AG10803 (cell line): ENCODE data around the gene SPECC1L.

Experiments used
- DNase-seq: peaks from one replicate; pipeline ENCODE4 v3.0.0; 2010; ENCODE audit warnings: low read depth
- H3K4me3 ChIP-seq: 2 replicates; pipeline ENCODE4 v1.5.1; 2011; ENCODE audit warnings: mild to moderate bottlenecking, low read length, control low read depth
- TF ChIP-seq, protein P1 (sequence below): conservative IDR thresholded peaks from 2 replicates; pipeline ENCODE4 v1.5.1; 2011; ENCODE audit warnings: mild to moderate bottlenecking, low read length, control low read depth, inconsistent platforms

Gene SPECC1L

DNA sequence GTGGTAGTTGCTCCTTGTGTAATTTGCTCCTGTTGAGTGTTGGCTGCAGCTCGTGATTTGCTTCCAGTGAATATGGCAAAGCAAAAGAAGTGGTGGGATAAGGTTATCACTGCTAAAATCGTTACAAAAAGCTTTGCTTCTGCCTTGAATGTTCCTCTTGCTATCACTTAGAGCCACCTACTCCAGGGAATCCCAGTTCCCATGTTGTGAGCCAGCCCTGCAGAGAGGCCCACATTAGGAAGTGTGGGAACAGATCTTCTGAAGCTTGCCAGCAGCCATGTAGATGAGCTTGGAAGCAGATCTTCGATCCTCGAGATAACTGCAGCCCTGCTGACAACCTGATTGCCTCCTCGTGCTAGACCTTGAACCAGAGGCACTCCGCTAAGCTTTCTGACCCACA is 71.0 kb downstream of the SPECC1L start:
- DNase-seq, result no peak
- TF ChIP-seq, protein P1, sequence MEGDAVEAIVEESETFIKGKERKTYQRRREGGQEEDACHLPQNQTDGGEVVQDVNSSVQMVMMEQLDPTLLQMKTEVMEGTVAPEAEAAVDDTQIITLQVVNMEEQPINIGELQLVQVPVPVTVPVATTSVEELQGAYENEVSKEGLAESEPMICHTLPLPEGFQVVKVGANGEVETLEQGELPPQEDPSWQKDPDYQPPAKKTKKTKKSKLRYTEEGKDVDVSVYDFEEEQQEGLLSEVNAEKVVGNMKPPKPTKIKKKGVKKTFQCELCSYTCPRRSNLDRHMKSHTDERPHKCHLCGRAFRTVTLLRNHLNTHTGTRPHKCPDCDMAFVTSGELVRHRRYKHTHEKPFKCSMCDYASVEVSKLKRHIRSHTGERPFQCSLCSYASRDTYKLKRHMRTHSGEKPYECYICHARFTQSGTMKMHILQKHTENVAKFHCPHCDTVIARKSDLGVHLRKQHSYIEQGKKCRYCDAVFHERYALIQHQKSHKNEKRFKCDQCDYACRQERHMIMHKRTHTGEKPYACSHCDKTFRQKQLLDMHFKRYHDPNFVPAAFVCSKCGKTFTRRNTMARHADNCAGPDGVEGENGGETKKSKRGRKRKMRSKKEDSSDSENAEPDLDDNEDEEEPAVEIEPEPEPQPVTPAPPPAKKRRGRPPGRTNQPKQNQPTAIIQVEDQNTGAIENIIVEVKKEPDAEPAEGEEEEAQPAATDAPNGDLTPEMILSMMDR, result no peak
- no peak overlapping the region for H3K4me3 ChIP-seq

DNA sequence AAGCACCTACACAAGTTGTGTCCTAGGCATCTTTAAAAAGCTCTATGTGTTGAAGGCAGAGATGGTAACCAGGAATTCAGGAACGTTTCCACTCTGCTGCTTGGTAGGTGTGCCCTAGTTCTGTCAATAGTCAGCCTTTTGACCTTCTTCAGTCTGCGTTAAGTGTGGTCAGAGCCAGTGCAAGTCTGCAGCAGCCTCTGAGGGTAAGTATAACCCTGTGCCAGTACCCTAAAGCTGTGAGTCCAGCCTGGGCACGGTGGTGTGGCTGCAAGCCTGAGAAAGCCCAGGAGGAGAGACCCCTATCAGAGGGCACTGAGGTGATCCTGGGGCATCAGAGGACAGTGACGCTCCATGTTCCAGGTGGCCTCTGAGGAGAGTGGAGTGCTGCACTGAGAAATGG is 80.0 kb downstream of the SPECC1L start:
- TF ChIP-seq, protein P1, result no peak
- no peak overlapping the region for H3K4me3 ChIP-seq
- no peak for DNase-seq

DNA sequence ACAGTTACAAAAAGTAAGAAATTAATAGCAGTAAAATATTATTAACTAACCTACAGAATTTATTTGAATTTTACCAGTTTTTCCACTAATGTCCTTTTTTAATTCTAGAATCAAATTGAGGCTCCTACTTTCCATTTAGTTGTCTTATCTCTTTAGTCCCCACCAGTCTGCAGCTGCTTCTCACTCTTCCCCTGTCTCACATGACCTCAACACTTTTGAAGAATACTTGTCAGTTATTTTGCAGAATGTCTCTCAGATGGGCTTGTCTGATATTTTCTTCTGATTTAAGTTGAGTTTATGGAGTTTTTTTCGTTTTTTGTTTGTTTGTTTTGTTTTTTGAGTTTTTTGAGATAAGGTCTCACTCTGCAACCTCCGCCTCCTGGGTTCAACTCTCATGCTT is 82.5 kb downstream of the SPECC1L start:
- DNase-seq, result no peak
- H3K4me3 ChIP-seq, result no peak overlapping the region
- TF ChIP-seq, protein P1, result no peak

DNA sequence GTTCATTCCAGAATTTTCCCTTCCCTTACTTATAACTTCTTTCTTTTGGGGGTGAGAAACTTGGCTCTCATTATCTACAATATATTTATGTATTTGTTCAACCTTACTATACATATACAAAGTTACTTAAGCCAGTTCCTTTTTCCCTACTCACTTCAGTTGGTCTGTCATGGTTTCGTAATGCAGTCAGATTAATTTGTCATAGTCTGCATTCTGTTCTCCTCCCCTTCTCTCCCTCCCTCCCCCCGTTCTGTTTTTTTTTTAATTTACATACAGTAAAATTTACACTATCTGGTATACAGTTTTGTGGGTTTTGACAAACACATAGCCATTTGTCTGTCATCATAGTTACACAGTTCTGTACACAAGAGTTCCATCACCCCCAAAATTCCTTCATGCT is 84.9 kb downstream of the SPECC1L start:
- TF ChIP-seq, protein P1, result no peak
- H3K4me3 ChIP-seq, result no peak overlapping the region
- peak; percentile 12 for DNase-seq

DNA sequence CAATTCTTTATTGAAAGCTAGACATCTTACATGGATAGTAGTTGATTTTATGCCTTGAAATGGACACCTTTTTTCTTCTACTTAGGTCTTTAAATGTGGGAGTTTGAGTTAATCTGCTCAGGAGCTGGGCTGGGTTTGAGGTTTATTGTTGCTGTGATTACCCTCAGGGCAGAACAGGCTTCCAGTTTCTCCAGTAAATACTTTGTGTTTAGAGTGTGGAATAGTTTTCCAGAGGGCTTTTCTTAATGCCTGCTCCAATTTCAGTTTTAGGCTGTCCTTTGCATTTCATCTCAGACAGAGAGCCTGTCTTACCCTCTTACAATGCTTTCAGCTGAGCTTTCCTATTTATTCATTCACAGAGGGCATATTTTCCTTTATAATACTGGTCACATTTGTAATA is 86.9 kb downstream of the SPECC1L start:
- DNase-seq, result no peak
- TF ChIP-seq, protein P1, result no peak
- no peak overlapping the region for H3K4me3 ChIP-seq

DNA sequence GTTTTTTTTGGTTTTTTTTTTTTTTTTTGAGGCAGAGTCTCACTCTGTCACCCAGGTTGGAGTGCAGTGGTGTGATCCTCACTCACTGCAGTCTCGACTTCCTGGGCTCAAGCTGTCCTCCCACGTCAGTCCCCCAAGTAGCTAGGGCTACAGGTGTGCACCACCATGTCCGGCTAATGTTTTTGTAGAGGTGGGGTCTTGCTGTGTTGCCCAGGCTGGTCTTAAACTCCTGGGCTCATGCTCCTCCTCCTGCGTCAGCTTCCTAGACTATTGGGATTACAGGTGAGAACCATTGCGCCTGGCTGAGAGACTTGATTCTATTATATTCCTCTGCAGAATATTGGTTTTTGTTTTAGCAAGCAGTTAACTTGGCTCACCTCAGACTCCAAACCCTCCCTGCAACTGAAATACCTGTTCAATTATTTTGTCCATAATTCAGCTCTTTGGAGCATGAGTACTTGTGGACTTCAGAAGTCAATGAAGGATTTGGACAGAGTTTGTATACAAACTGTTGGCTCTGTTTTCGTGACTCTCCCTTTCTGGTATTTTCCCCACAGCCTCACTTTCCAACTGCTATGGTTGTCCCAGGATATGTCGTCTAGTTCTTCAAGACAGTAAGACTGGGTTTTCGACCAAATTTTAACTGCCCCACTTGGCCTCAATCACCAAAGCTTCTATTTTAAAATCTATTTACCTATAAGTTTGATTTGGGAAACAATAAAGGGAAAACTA is 87.6 kb downstream of the SPECC1L start:
- H3K4me3 ChIP-seq, result no peak overlapping the region
- TF ChIP-seq, protein P1, result no peak
- DNase-seq, result no peak

DNA sequence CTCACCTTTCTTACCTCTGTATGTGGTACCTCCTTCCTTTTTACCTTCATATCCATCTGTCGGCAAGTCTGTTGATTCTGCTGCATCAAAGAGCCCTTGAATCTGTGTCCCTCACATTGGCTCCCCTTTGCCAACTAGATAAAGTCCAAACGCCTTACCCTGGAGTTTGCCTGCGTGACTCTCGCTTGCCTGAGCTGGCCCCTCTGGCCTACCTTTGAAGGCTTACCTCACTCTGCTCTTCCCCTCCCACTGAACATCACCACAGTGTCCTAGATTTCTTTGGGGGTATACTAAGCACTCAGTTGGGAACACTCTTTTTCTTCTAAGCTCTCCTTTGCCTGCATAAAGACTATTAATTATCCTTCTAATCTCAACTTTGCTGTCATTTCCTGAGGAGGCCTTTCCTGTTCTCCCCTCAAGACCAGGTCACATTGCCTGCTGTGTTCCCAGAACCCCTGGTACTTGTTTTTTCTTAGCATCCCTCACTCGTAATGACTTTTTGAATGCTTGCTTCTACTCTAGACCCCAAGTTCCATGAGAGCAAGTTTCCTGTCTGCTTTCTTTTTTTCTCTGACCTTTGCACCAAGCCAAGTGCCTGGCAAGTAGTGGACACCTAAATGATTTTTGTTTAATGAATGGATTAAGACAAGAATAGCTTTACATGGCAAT is 89.0 kb downstream of the SPECC1L start:
- H3K4me3 ChIP-seq, result no peak overlapping the region
- DNase-seq, result no peak
- TF ChIP-seq, protein P1, result no peak
